ENCODE measurements around the gene TRPV4. TPM values are rescaled to one million over a fixed set of nuclear protein-coding genes. Genes with fewer than 3 reads are reported as not detected.
A peak's percentile ranks its signal among the peaks of the same experiment; 100 is the strongest.

The TRPV4 gene
- total and polyA plus RNA-seq, 9 of the 15 experiments (the other 6 are each of a cell fraction or from before 2014, with no cell fraction given) = 0.13 TPM; not detected in 8

GRCh38 chr12:109739747-109740693 is 93.2 kb downstream of the TRPV4 start (continued):
- no peak for TF ChIP-seq ZNF830 (CRISPR knock-in tag; IDR thresholded peaks at IDR 0.05)
- no peak for TF ChIP-seq SPI1 (IDR thresholded peaks at IDR 0.05; ENCODE audit: borderline replicate concordance, low read depth, low read length)
- no peak for TF ChIP-seq ZC3H4 (CRISPR knock-in tag; IDR thresholded peaks at IDR 0.05; ENCODE audit: borderline replicate concordance)
- TF ChIP-seq, protein P1, sequence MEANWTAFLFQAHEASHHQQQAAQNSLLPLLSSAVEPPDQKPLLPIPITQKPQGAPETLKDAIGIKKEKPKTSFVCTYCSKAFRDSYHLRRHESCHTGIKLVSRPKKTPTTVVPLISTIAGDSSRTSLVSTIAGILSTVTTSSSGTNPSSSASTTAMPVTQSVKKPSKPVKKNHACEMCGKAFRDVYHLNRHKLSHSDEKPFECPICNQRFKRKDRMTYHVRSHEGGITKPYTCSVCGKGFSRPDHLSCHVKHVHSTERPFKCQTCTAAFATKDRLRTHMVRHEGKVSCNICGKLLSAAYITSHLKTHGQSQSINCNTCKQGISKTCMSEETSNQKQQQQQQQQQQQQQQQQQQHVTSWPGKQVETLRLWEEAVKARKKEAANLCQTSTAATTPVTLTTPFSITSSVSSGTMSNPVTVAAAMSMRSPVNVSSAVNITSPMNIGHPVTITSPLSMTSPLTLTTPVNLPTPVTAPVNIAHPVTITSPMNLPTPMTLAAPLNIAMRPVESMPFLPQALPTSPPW (CRISPR knock-in tag; IDR thresholded peaks at IDR 0.05) = peak; percentile 73
- no peak for TF ChIP-seq BCL6 (CRISPR knock-in tag; IDR thresholded peaks at IDR 0.05)
- TF ChIP-seq FOXJ2 (tag; IDR thresholded peaks at IDR 0.05) = no peak
- TF ChIP-seq CAMTA2 (CRISPR knock-in tag; conservative IDR thresholded peaks at IDR 0.05) = no peak
- no peak for TF ChIP-seq NFRKB (IDR thresholded peaks at IDR 0.05; ENCODE audit: low read depth)
- TF ChIP-seq, protein P2, sequence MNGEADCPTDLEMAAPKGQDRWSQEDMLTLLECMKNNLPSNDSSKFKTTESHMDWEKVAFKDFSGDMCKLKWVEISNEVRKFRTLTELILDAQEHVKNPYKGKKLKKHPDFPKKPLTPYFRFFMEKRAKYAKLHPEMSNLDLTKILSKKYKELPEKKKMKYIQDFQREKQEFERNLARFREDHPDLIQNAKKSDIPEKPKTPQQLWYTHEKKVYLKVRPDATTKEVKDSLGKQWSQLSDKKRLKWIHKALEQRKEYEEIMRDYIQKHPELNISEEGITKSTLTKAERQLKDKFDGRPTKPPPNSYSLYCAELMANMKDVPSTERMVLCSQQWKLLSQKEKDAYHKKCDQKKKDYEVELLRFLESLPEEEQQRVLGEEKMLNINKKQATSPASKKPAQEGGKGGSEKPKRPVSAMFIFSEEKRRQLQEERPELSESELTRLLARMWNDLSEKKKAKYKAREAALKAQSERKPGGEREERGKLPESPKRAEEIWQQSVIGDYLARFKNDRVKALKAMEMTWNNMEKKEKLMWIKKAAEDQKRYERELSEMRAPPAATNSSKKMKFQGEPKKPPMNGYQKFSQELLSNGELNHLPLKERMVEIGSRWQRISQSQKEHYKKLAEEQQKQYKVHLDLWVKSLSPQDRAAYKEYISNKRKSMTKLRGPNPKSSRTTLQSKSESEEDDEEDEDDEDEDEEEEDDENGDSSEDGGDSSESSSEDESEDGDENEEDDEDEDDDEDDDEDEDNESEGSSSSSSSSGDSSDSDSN (IDR thresholded peaks at IDR 0.05; ENCODE audit: borderline replicate concordance in 1 of 2, low read depth in 2 of 2, low read length in 2 of 2) = no peak
- TF ChIP-seq, protein P3, sequence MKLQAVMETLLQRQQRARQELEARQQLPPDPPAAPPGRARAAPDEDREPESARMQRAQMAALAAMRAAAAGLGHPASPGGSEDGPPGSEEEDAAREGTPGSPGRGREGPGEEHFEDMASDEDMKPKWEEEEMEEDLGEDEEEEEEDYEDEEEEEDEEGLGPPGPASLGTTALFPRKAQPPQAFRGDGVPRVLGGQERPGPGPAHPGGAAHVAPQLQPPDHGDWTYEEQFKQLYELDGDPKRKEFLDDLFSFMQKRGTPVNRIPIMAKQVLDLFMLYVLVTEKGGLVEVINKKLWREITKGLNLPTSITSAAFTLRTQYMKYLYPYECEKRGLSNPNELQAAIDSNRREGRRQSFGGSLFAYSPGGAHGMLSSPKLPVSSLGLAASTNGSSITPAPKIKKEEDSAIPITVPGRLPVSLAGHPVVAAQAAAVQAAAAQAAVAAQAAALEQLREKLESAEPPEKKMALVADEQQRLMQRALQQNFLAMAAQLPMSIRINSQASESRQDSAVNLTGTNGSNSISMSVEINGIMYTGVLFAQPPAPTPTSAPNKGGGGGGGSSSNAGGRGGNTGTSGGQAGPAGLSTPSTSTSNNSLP (IDR thresholded peaks at IDR 0.05; ENCODE audit: borderline replicate concordance, low read depth, low read length) = no peak
- TF ChIP-seq THRAP3 (IDR thresholded peaks at IDR 0.05; ENCODE audit: borderline replicate concordance) = no peak
- TF ChIP-seq TCFL5 (CRISPR knock-in tag; conservative IDR thresholded peaks at IDR 0.05) = no peak
- TF ChIP-seq, protein P4, sequence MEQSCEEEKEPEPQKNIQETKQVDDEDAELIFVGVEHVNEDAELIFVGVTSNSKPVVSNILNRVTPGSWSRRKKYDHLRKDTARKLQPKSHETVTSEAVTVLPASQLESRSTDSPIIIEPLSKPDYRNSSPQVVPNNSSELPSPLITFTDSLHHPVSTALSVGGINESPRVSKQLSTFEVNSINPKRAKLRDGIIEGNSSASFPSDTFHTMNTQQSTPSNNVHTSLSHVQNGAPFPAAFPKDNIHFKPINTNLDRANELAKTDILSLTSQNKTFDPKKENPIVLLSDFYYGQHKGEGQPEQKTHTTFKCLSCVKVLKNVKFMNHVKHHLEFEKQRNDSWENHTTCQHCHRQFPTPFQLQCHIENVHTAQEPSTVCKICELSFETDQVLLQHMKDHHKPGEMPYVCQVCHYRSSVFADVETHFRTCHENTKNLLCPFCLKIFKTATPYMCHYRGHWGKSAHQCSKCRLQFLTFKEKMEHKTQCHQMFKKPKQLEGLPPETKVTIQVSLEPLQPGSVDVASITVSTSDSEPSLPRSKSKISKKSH (CRISPR knock-in tag; IDR thresholded peaks at IDR 0.05) = no peak
- TF ChIP-seq LCOR (CRISPR knock-in tag; IDR thresholded peaks at IDR 0.05) = no peak
- TF ChIP-seq MLX (CRISPR knock-in tag; conservative IDR thresholded peaks at IDR 0.05) = no peak
- no peak for TF ChIP-seq SIN3A (IDR thresholded peaks at IDR 0.05; ENCODE audit: borderline replicate concordance in 2 of 2, control insufficient read depth in 1 of 2, low read depth in 2 of 2, low read length in 2 of 2)
- no peak for TF ChIP-seq RBM15 (IDR thresholded peaks at IDR 0.05; ENCODE audit: insufficient read depth, low read length)
